BLaER1 (cell line): ENCODE results near the gene C1QL1.

Source experiments
- H3K27ac ChIP-seq: shearing (Covaris generic); formaldehyde crosslinking; 2 replicates; pipeline ENCODE4 v1.8.1; 2022
- H3K27me3 ChIP-seq: shearing (Covaris generic); formaldehyde crosslinking; 2 replicates; pipeline ENCODE4 v1.8.1; 2022
- H3K36me3 ChIP-seq: shearing (Covaris generic); formaldehyde crosslinking; 2 replicates; pipeline ENCODE4 v1.8.1; 2022
- H3K4me1 ChIP-seq: shearing (Covaris generic); formaldehyde crosslinking; 2 replicates; pipeline ENCODE4 v1.8.1; 2022
- H3K4me2 ChIP-seq: shearing (Covaris generic); formaldehyde crosslinking; 2 replicates; pipeline ENCODE4 v1.8.1; 2022
- H3K4me3 ChIP-seq: shearing (Covaris generic); formaldehyde crosslinking; 2 replicates; pipeline ENCODE4 v1.8.1; 2022
- H3K9ac ChIP-seq: shearing (Covaris generic); formaldehyde crosslinking; 2 replicates; pipeline ENCODE4 v1.8.1; 2022
- H3K9me3 ChIP-seq: shearing (Covaris generic); formaldehyde crosslinking; 2 replicates; pipeline ENCODE4 v1.8.1; 2022
- H4K20me1 ChIP-seq: shearing (Covaris generic); formaldehyde crosslinking; 2 replicates; pipeline ENCODE4 v1.8.1; 2022
- Cebpa-rat ChIP-seq: shearing (Covaris generic); IDR thresholded peaks from 2 replicates; pipeline ENCODE4 v1.8.1; 2022

Gene C1QL1

GRCh38 chr17:44968225-44969143, at the start of gene C1QL1:
Gene C1QL1 (minus strand): TSS chr17:44968303. CDS start chr17:44968048, 255 bp downstream.
- Histone ChIP-seq H3K9me3 (no peaks in the 10 kb centered on the region), H3K27me3 (peaks cover 63% of the 10 kb centered on the region), H3K4me3 (peak within 1 kb of the TSS; percentile 72), H3K9ac (peak within 1 kb of the TSS; percentile 74), H3K4me1 (peaks cover 73% of the 10 kb centered on the region), H3K27ac (peak within 1 kb of the TSS; percentile 12; the same call in 1 of the 2 replicates), H3K36me3 (no peaks in the 10 kb centered on the region), H4K20me1 (peaks cover 23% of the 10 kb centered on the region), H3K4me2 (peak within 1 kb of the TSS; percentile 94)
- no peak for TF ChIP-seq Cebpa-rat

DNA sequence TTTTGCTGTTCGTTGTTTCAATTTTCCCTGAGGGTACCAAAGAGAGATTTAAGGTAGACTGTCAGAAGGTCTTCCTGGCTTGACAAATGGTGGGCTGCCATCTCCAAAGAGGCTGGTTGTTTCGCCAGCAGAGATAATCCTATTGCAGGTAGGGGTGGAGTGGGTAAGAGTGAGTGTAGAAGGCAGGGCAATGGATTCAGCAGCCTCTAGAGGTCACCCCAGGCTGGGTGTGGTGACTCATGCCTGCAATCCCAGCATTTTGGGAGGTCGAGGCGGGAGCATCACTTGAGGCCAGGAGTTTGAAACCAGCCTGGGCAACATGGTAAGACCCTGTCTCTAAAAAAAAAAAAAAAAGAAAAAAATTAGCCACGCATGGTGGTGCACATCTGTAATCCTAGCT, 48.7 kb upstream of the C1QL1 start:
- H3K4me2 ChIP-seq: no peak overlapping the region
- no peak overlapping the region for H3K4me3 ChIP-seq
- H3K9me3 ChIP-seq: no peaks in the 10 kb centered on the region
- H3K9ac ChIP-seq: no peak overlapping the region
- H4K20me1 ChIP-seq: peaks cover 41% of the 10 kb centered on the region
- H3K4me1 ChIP-seq: peaks cover 21% of the 10 kb centered on the region
- H3K27ac ChIP-seq: no peak overlapping the region
- peaks cover 47% of the 10 kb centered on the region for H3K27me3 ChIP-seq
- H3K36me3 ChIP-seq: no peaks in the 10 kb centered on the region
- no peak for TF ChIP-seq Cebpa-rat

- H3K4me3 ChIP-seq: no peak overlapping the region
- H3K9ac ChIP-seq: no peak overlapping the region
- peaks cover 35% of the 10 kb centered on the region for H4K20me1 ChIP-seq
- no peak overlapping the region for H3K4me2 ChIP-seq
- peaks cover 41% of the 10 kb centered on the region for H3K27me3 ChIP-seq
- TF ChIP-seq Cebpa-rat: no peak
- peaks cover 17% of the 10 kb centered on the region for H3K4me1 ChIP-seq
- no peak overlapping the region for H3K27ac ChIP-seq
- no peaks in the 10 kb centered on the region for H3K36me3 ChIP-seq
- H3K9me3 ChIP-seq: no peaks in the 10 kb centered on the region
Observed at GRCh38 chr17:45016237-45016636, 48.1 kb upstream of the C1QL1 start.

GRCh38 chr17:45013021-45013997, 45.2 kb upstream of the C1QL1 start:
- Histone ChIP-seq H3K4me1 (no peaks in the 10 kb centered on the region), H3K36me3 (no peaks in the 10 kb centered on the region), H3K4me3 (no peak overlapping the region), H3K4me2 (no peak overlapping the region), H3K9ac (no peak overlapping the region), H3K27me3 (peaks cover 12% of the 10 kb centered on the region), H3K9me3 (no peaks in the 10 kb centered on the region), H4K20me1 (peaks cover 8% of the 10 kb centered on the region), H3K27ac (no peak overlapping the region)
- no peak for TF ChIP-seq Cebpa-rat

GRCh38 chr17:45011767-45012166, 43.7 kb upstream of the C1QL1 start:
- H3K4me1 ChIP-seq: no peaks in the 10 kb centered on the region
- no peak overlapping the region for H3K4me2 ChIP-seq
- no peak overlapping the region for H3K27ac ChIP-seq
- H3K9ac ChIP-seq: no peak overlapping the region
- TF ChIP-seq Cebpa-rat: no peak
- no peaks in the 10 kb centered on the region for H3K27me3 ChIP-seq
- no peak overlapping the region for H3K4me3 ChIP-seq
- no peaks in the 10 kb centered on the region for H3K36me3 ChIP-seq
- no peaks in the 10 kb centered on the region for H3K9me3 ChIP-seq
- no peaks in the 10 kb centered on the region for H4K20me1 ChIP-seq

GRCh38 chr17:45009676-45010467, 41.8 kb upstream of the C1QL1 start:
- Histone ChIP-seq H3K9ac (no peak overlapping the region), H3K36me3 (no peaks in the 10 kb centered on the region), H3K4me1 (no peaks in the 10 kb centered on the region), H3K27ac (no peak overlapping the region), H3K4me3 (no peak overlapping the region), H4K20me1 (no peaks in the 10 kb centered on the region), H3K27me3 (no peaks in the 10 kb centered on the region), H3K9me3 (no peaks in the 10 kb centered on the region), H3K4me2 (no peak overlapping the region)
- no peak for TF ChIP-seq Cebpa-rat

DNA sequence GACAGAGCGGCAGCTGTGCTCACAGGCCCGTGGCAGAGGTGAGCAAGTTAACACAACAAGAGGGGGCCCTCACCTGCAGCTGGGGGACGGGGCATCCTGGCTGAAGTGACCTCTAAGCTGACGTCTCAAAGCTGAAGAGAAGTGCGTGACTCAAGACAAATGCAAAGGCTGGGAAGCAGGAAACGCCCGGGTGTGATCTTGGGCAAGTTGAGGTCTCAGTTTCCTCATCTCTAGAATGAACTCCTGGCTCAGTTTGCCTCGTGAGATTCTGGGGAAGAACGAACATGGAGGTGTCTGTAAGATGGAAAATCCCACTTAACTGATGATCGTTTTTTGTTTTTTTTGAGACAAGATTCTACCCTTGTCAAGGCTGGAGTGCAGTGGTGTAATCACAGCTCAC, 40.1 kb upstream of the C1QL1 start:
- H3K9ac ChIP-seq: no peak overlapping the region
- H3K4me3 ChIP-seq: no peak overlapping the region
- H3K27ac ChIP-seq: no peak overlapping the region
- H3K27me3 ChIP-seq: no peaks in the 10 kb centered on the region
- peaks cover 13% of the 10 kb centered on the region for H3K4me1 ChIP-seq
- no peak for TF ChIP-seq Cebpa-rat
- no peaks in the 10 kb centered on the region for H3K9me3 ChIP-seq
- H4K20me1 ChIP-seq: no peaks in the 10 kb centered on the region
- no peaks in the 10 kb centered on the region for H3K36me3 ChIP-seq
- no peak overlapping the region for H3K4me2 ChIP-seq

GRCh38 chr17:45006927-45007461, 38.9 kb upstream of the C1QL1 start:
- peaks cover 20% of the 10 kb centered on the region for H3K4me1 ChIP-seq
- no peak overlapping the region for H3K4me3 ChIP-seq
- H3K36me3 ChIP-seq: no peaks in the 10 kb centered on the region
- H3K27ac ChIP-seq: no peak overlapping the region
- H4K20me1 ChIP-seq: no peaks in the 10 kb centered on the region
- H3K9ac ChIP-seq: no peak overlapping the region
- no peaks in the 10 kb centered on the region for H3K9me3 ChIP-seq
- H3K27me3 ChIP-seq: no peaks in the 10 kb centered on the region
- H3K4me2 ChIP-seq: no peak overlapping the region
- no peak for TF ChIP-seq Cebpa-rat

- no peak overlapping the region for H3K9ac ChIP-seq
- no peaks in the 10 kb centered on the region for H3K9me3 ChIP-seq
- H3K4me2 ChIP-seq: no peak overlapping the region
- no peak overlapping the region for H3K4me3 ChIP-seq
- H3K36me3 ChIP-seq: no peaks in the 10 kb centered on the region
- H3K27ac ChIP-seq: no peak overlapping the region
- peaks cover 20% of the 10 kb centered on the region for H3K4me1 ChIP-seq
- H3K27me3 ChIP-seq: no peaks in the 10 kb centered on the region
- TF ChIP-seq Cebpa-rat: no peak
- no peaks in the 10 kb centered on the region for H4K20me1 ChIP-seq
Observed at GRCh38 chr17:45005700-45006099, 37.6 kb upstream of the C1QL1 start.
